DND-41 (cell line): Measurements from ENCODE around the gene NCAPD3.
A peak's percentile ranks its signal among the peaks of the same experiment; 100 is the strongest.
"Not testable (repeated sequence)": the region's sequence is repeated elsewhere in the genome, so short reads cannot be mapped to it uniquely, and the experiment has no call there.

Experiments
- ATAC-seq: fragments of 200-7000 bp; cut with Tn5 transposase; 3 replicates; pipeline ENCODE4 v1.9.1; 2021; ENCODE audit warnings: low read depth; ENCODE audit not compliant: insufficient read depth
- DNase-seq: peaks from one replicate; pipeline ENCODE4 v3.0.0-alpha.2; 2020
- H2AFZ ChIP-seq: 2 replicates; pipeline ENCODE4 v1.6.0; 2012; ENCODE audit warnings: low read depth, low read length
- H3K27ac ChIP-seq: 2 replicates; pipeline ENCODE4 v1.5.1; 2012; ENCODE audit warnings: low read length, inconsistent platforms
- H3K27me3 ChIP-seq: fragments of 200-600 bp; sonication (generic); 2 replicates; pipeline ENCODE4 v1.6.0; 2012; ENCODE audit warnings: low read length, mild to moderate bottlenecking, inconsistent platforms; ENCODE audit not compliant: insufficient read depth, poor library complexity
- H3K36me3 ChIP-seq: 2 replicates; pipeline ENCODE4 v1.5.1; 2012; ENCODE audit warnings: low read length, inconsistent platforms; ENCODE audit not compliant: insufficient read depth
- H3K4me1 ChIP-seq: 2 replicates; pipeline ENCODE4 v1.5.1; 2012; ENCODE audit warnings: mild to moderate bottlenecking, low read length; ENCODE audit not compliant: insufficient read depth
- H3K4me2 ChIP-seq: 2 replicates; pipeline ENCODE4 v1.6.0; 2012; ENCODE audit warnings: mild to moderate bottlenecking, moderate library complexity, low read length, inconsistent platforms; ENCODE audit not compliant: insufficient read depth
- H3K4me3 ChIP-seq, 2 experiments: fragments of 200-600 bp in 1 of 2; shearing (Covaris generic) in 1 of 2; 2 replicates each; pipeline ENCODE4 v1.5.1; 2012 to 2016; ENCODE audit warnings: inconsistent platforms in 2 of 2, low read length in 2 of 2, mild to moderate bottlenecking in 2 of 2, low read depth in 1 of 2, moderate library complexity in 1 of 2
- H3K79me2 ChIP-seq: 2 replicates; pipeline ENCODE4 v1.6.0; 2012; ENCODE audit warnings: low read length, inconsistent platforms; ENCODE audit not compliant: insufficient read depth
- H3K9ac ChIP-seq: 2 replicates; pipeline ENCODE4 v1.6.0; 2012; ENCODE audit warnings: low read depth, mild to moderate bottlenecking, inconsistent platforms, low read length, moderate library complexity
- H3K9me3 ChIP-seq: 2 replicates; pipeline ENCODE4 v1.5.1; 2012; ENCODE audit warnings: low read length, moderate library complexity, mild to moderate bottlenecking, inconsistent platforms; ENCODE audit not compliant: insufficient read depth, severe bottlenecking
- H4K20me1 ChIP-seq: 2 replicates; pipeline ENCODE4 v1.6.0; 2012; ENCODE audit warnings: low read length; ENCODE audit not compliant: insufficient read depth
- CTCF ChIP-seq: IDR thresholded peaks from 2 replicates; pipeline ENCODE4 v1.5.1; 2012; ENCODE audit warnings: borderline replicate concordance, low read length, moderate library complexity, mild to moderate bottlenecking; ENCODE audit not compliant: poor library complexity, severe bottlenecking; ENCODE audit errors: extremely low read depth
- EZH2 ChIP-seq: IDR thresholded peaks from 3 replicates; pipeline ENCODE4 v1.6.1; 2012; ENCODE audit warnings: borderline replicate concordance, low read depth, mild to moderate bottlenecking, moderate library complexity, low read length, inconsistent platforms; ENCODE audit not compliant: severe bottlenecking

NCAPD3 gene

GRCh38 chr11:134258577-134258976 is 34.8 kb upstream of the NCAPD3 start:
- H3K27me3 ChIP-seq, result no peaks in the 10 kb centered on the region
- DNase-seq, result no peak
- no peak for ATAC-seq
- no peak overlapping the region for H3K4me3 ChIP-seq
- peaks cover 14% of the 10 kb centered on the region; the same call in 1 of the 2 replicates for H4K20me1 ChIP-seq
- H3K27ac ChIP-seq, result no peak overlapping the region
- TF ChIP-seq EZH2 (no peak), CTCF (no peak)
- no peaks in the 10 kb centered on the region for H3K9me3 ChIP-seq
- H3K9ac ChIP-seq, result no peak overlapping the region
- no peak overlapping the region for H2AFZ ChIP-seq
- H3K4me2 ChIP-seq, result no peak overlapping the region
- peaks cover 66% of the 10 kb centered on the region for H3K36me3 ChIP-seq
- peaks cover 27% of the 10 kb centered on the region for H3K79me2 ChIP-seq
- peaks cover 40% of the 10 kb centered on the region for H3K4me1 ChIP-seq

DNA sequence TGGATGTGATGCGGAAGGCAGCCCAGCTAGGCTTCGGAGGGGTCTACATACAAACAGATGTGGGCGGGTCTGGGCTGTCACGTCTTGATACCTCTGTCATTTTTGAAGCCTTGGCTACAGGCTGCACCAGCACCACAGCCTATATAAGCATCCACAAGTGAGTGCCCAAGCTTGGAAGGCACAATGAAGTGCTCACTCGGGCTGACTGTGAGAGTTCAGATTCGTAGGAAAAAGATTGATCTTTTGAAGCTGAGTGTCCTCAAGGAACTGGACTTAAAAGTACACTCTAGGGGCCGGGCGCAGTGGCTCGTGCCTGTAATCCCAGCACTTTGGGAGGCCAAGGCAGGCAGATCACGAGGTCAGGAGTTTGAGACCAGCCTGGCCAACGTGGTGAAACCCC is 33.3 kb upstream of the NCAPD3 start:
- ATAC-seq, result no peak
- Histone ChIP-seq H3K36me3 (peaks cover 51% of the 10 kb centered on the region), H3K4me3 (no peak overlapping the region), H3K4me1 (peaks cover 43% of the 10 kb centered on the region), H2AFZ (no peak overlapping the region), H3K9ac (no peak overlapping the region), H4K20me1 (peaks cover 12% of the 10 kb centered on the region; the same call in 1 of the 2 replicates), H3K27me3 (no peaks in the 10 kb centered on the region), H3K9me3 (no peaks in the 10 kb centered on the region), H3K27ac (no peak overlapping the region), H3K79me2 (peaks cover 38% of the 10 kb centered on the region), H3K4me2 (no peak overlapping the region)
- TF ChIP-seq EZH2 (no peak), CTCF (no peak)
- DNase-seq, result no peak

GRCh38 chr11:134255184-134255561 is 31.4 kb upstream of the NCAPD3 start:
- H2AFZ ChIP-seq, H3K27ac ChIP-seq, H3K9me3 ChIP-seq, DNase-seq, H4K20me1 ChIP-seq, H3K9ac ChIP-seq, ATAC-seq, H3K27me3 ChIP-seq, H3K4me3 ChIP-seq: not testable (repeated sequence)
- peaks cover 40% of the 10 kb centered on the region for H3K4me1 ChIP-seq
- H3K4me2 ChIP-seq, result peak overlapping the region; percentile 81
- peaks cover 46% of the 10 kb centered on the region for H3K79me2 ChIP-seq
- H3K36me3 ChIP-seq, result peaks cover 47% of the 10 kb centered on the region

GRCh38 chr11:134254433-134255183 is 30.8 kb upstream of the NCAPD3 start:
- DNase-seq, result no peak
- Histone ChIP-seq H3K27ac (peak overlapping the region; percentile 30; the same call in 1 of the 2 replicates), H3K27me3 (no peaks in the 10 kb centered on the region), H2AFZ (no peak overlapping the region), H3K9me3 (no peaks in the 10 kb centered on the region), H3K9ac (peak overlapping the region; percentile 78), H3K79me2 (peaks cover 46% of the 10 kb centered on the region), H3K4me1 (peaks cover 34% of the 10 kb centered on the region), H3K4me3 (peak overlapping the region; percentile 75 to 76; a peak in 3 of 4 replicates), H3K36me3 (peaks cover 47% of the 10 kb centered on the region), H4K20me1 (peaks cover 3% of the 10 kb centered on the region; the same call in 1 of the 2 replicates), H3K4me2 (peak overlapping the region; percentile 81)
- TF ChIP-seq CTCF, result no peak
- no peak for TF ChIP-seq EZH2
- ATAC-seq, result no peak
